Cardiac fibroblast (primary cell): ENCODE data around the gene NDUFS7.
A peak's percentile ranks its signal among the peaks of the same experiment; 100 is the strongest.

Experiments
- DNase-seq, 2 donors: peaks; one replicate each; pipeline versions ENCODE4 v3.0.0 to v3.0.0-alpha.2; 2010; ENCODE audit warnings: low read depth in 2 of 2
- H3K4me3 ChIP-seq, 2 donors: replicated peaks in 1 of 2; 1 replicate in 1 of 2; 2 replicates in 1 of 2; pipeline ENCODE4 v1.5.1; 2011; ENCODE audit warnings: low read depth in 2 of 2, low read length in 2 of 2, mild to moderate bottlenecking in 2 of 2, moderate library complexity in 1 of 2
- TF ChIP-seq, protein P1 (sequence below): IDR thresholded peaks from one replicate; pipeline ENCODE4 v1.5.1; 2011; ENCODE audit warnings: low read depth, mild to moderate bottlenecking, low read length, inconsistent platforms

The NDUFS7 gene

DNA sequence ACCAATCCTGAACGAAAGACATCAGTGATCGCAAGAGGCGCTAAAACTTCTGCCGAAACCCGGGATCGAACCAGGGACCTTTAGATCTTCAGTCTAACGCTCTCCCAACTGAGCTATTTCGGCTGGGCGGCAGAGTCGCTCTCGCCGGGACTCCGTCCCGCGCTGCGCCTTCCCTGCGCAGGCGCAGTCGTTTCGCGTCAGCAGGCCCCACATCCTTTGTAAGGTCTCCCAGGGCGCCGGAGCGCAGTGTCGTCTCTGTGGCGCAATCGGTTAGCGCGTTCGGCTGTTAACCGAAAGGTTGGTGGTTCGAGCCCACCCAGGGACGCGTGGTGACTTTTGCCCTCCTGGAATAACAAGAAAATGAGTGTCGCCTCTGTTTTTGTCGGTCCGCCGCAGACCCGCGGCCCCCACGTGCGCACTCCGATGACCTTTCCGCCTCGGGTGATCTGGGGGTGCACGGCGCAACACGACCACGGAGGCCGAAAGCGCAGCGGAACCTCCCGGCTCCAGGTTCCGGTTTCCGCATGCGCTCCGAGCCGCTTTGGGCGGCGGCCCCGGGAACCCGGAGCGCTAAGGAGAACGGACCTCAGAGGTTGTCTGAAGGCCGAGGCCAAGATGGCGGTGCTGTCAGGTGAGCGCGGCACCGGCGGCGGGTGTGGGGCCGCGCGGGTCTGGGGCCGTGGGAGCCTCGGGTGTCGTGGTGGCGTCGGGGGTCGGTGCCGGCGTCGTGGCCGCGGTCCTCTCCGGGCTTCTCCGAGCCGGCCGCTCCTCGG is at the start of gene NDUFS7:
NDUFS7 (plus strand) TSS at position 596 of the 773 bp plus-strand sequence; CDS start at position 616, 20 bp downstream.
- TF ChIP-seq, protein P1, sequence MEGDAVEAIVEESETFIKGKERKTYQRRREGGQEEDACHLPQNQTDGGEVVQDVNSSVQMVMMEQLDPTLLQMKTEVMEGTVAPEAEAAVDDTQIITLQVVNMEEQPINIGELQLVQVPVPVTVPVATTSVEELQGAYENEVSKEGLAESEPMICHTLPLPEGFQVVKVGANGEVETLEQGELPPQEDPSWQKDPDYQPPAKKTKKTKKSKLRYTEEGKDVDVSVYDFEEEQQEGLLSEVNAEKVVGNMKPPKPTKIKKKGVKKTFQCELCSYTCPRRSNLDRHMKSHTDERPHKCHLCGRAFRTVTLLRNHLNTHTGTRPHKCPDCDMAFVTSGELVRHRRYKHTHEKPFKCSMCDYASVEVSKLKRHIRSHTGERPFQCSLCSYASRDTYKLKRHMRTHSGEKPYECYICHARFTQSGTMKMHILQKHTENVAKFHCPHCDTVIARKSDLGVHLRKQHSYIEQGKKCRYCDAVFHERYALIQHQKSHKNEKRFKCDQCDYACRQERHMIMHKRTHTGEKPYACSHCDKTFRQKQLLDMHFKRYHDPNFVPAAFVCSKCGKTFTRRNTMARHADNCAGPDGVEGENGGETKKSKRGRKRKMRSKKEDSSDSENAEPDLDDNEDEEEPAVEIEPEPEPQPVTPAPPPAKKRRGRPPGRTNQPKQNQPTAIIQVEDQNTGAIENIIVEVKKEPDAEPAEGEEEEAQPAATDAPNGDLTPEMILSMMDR: peak; percentile 9
- peak; percentile 95 to 96 for DNase-seq
- H3K4me3 ChIP-seq: peak within 1 kb of the TSS; percentile 99

DNA sequence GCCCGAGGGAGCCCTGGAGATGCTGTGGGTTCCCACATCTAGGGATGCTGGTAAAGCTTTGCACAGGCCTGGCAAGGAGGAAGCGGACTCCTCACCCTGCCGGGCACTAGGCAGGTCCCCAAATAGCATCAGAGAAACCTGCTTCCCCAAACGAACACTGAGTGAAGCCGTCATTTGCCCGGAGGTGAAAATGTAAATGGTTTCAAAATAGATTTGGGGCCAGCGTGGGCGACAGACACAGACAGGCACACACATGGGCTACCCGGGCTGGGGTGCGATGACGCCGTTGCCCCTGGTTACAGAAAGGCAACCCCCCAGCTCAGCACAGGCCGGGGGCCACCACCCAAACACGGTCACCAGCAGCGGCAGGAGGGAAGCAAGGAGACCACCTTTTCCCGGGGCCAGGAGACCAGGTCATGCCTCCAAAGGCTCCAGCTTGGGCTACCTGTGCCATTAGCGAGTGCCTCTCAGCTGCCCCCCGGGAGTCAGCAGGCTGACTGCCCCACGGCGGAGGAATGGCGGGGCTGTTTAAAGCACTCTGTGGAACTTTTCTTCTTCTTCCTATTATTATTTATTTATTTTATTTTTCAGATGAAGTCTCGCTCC is 47.5 kb upstream of the NDUFS7 start:
- TF ChIP-seq, protein P1: no peak
- no peak overlapping the region for H3K4me3 ChIP-seq
- DNase-seq: no peak

DNA sequence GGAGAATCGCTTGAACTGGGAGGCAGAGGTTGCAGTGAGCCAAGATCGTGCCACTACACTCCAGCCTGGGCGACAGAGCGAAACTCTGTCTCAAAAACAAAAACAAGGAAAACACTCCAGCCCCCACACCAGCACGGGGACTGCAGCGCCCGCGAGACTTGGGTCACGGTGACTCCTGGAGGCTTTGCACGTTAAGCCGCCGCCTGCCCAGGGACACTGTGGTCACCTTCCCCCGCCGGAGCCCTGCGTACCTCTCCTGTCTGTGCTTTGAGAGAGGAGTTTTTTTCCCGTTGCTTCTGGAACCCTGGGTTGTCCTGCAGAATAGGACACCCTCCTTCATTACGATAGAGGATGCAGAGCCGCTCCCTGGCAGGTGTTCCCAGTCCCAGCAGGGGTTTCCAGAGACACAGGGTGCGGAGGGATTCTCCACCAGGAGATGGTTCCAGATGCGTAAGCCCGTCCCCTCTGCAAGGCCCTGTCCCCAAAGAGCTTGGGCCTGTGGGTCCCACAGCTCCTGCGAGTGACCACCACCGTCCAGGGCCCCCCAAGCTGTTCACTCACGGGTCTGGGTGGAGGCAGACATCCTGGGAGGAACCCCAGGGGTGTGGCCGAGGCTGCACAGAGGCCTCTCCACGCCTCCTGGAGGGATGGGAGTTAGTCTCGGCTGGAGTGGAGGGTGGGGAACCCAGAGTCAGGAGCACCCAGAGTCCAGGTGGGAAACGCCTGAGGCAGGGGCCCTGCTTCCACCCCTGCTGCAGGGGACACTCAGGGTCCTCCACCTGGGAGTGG is 42.8 kb upstream of the NDUFS7 start:
- no peak overlapping the region for H3K4me3 ChIP-seq
- DNase-seq: no peak
- TF ChIP-seq, protein P1: no peak

DNA sequence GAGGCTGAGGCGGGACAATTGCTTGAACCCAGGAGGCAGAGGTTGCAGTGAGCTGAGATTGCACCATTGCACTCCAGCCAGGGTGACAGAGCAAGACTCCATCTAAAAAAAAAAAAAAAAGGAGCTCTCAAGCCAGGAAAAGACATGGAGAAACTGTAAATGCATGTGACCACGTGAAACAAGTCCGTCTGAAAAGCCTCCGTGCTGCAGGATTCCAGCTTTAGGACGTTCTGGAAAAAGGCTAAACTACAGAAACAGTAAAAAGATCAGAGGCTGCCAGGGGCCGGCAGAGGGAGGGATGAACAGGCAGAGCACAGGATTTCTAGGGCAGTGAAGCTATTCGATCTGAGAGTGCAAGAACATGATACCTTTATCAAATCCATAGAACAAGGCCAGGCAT is 40.7 kb upstream of the NDUFS7 start:
- TF ChIP-seq, protein P1: no peak
- no peak overlapping the region for H3K4me3 ChIP-seq
- DNase-seq: peak; percentile 15 to 62

DNA sequence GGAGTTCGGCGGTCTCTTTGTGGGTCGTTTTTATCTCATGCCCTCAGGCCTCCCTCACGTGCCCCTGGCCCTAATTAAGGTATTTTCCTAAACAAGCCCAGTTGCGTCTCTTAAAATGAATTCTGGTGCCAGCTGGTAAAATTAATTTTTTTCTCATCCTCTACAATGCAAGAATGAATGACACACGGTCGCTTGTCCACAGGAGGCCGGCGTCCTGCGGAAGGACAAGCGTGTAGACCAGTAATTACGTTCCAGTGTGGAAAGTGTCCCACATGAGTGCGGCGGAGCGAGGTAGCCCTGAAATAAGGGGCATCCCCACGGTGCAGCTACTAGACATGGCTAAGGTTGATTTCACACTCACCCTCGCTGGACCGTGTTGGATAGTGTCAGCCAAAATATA is 34.5 kb upstream of the NDUFS7 start:
- TF ChIP-seq, protein P1: no peak
- no peak overlapping the region for H3K4me3 ChIP-seq
- no peak for DNase-seq

DNA sequence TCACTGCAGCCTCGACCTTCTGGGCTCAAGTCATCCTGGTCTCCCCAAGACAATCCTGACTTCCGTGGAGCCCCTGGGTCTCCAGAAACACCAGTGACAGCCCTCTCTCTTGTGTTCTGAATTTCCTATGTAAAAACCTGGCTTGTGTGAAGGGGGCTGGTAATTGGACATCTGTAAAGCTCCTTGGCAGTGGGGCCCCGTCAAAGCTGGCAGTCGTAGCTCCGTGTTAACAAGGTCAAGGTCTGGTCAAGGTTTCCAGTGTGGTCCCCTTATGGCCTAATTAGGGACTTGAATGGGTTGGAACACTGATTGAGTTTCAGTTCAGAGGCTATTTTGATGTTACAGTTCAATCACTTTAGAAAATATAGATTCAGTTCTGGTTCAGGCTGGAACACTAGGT is 32.8 kb upstream of the NDUFS7 start:
- no peak for DNase-seq
- no peak overlapping the region for H3K4me3 ChIP-seq
- TF ChIP-seq, protein P1: no peak
